Effector memory CD8-positive, alpha-beta T cell (primary cell): ENCODE measurements around the gene SHC3.

Experiments used
- ATAC-seq: fragments of 150-1000 bp; cut with Tn5 transposase; replicated peaks from 2 replicates; pipeline ENCODE4 v1.10.0; 2021; ENCODE audit warnings: mild to moderate bottlenecking, moderate library complexity
- DNase-seq, 3 experiments: peaks; one replicate each; pipeline ENCODE4 v3.0.0; 2021
- H3K27ac Mint-ChIP-seq, 2 donors: one replicate each; pipeline ENCODE4 v1.8.0; 2022; ENCODE audit warnings: mild to moderate bottlenecking in 2 of 2, mixed read lengths in 2 of 2, moderate library complexity in 2 of 2
- H3K27me3 Mint-ChIP-seq, 2 donors: one replicate each; pipeline ENCODE4 v1.8.0; 2022; ENCODE audit warnings: mixed read lengths in 2 of 2
- H3K36me3 Mint-ChIP-seq: one replicate; pipeline ENCODE4 v1.8.0; 2022; ENCODE audit warnings: mild to moderate bottlenecking, moderate library complexity, mixed read lengths; ENCODE audit not compliant: insufficient read depth
- H3K4me1 Mint-ChIP-seq, 2 donors: one replicate each; pipeline ENCODE4 v1.8.0; 2022; ENCODE audit warnings: low read depth in 2 of 2, mixed read lengths in 2 of 2
- H3K4me3 Mint-ChIP-seq, 2 donors: one replicate each; pipeline ENCODE4 v1.8.0; 2022; ENCODE audit warnings: mild to moderate bottlenecking in 2 of 2, mixed read lengths in 2 of 2, moderate library complexity in 2 of 2
- H3K9me3 Mint-ChIP-seq, 2 donors: one replicate each; pipeline ENCODE4 v1.8.0; 2022; ENCODE audit warnings: mixed read lengths in 2 of 2

Gene SHC3

DNA sequence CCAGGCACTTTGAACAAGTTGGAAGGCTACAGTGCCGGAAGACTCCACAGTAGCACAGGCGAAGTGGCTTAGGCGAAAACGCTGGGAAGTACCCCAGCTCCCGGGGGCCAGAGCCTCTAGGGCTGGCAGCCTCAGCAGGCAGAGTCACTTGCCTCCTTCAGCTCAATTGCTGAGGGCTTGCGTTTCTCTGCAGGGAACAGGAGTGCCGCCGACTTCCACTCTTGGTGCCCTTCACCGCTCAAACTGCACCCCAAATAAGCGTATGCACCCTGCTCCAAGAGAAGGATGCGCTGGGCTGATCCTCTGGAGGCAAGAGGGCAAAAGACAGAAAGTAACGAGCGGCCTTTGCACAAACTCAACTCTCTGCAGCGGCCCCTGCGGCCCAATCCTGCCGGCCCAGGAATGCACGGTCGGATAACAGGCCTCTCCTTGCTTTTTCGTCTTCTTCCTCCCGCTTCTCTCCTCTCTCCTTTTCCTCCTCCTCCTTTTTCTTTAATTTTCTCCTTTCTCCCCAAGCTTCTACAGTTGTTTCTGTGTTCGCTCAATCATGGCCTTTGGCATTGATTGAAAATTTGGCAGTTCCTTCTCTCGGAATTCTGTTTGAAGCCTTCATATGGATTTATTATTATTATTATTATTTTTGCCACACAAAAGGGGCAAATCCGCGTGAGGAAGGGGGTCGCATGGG is 188.4 kb downstream of the SHC3 start:
- no peaks in the 10 kb centered on the region for H3K9me3 Mint-ChIP-seq
- H3K27me3 Mint-ChIP-seq = peaks cover 66 to 73% of the 10 kb centered on the region in 2 donors
- H3K4me3 Mint-ChIP-seq = no peak overlapping the region
- H3K4me1 Mint-ChIP-seq = peaks cover 0 to 7% of the 10 kb centered on the region in 2 donors
- H3K36me3 Mint-ChIP-seq = no peaks in the 10 kb centered on the region
- DNase-seq (no peak), ATAC-seq (no peak)
- H3K27ac Mint-ChIP-seq = no peak overlapping the region

DNA sequence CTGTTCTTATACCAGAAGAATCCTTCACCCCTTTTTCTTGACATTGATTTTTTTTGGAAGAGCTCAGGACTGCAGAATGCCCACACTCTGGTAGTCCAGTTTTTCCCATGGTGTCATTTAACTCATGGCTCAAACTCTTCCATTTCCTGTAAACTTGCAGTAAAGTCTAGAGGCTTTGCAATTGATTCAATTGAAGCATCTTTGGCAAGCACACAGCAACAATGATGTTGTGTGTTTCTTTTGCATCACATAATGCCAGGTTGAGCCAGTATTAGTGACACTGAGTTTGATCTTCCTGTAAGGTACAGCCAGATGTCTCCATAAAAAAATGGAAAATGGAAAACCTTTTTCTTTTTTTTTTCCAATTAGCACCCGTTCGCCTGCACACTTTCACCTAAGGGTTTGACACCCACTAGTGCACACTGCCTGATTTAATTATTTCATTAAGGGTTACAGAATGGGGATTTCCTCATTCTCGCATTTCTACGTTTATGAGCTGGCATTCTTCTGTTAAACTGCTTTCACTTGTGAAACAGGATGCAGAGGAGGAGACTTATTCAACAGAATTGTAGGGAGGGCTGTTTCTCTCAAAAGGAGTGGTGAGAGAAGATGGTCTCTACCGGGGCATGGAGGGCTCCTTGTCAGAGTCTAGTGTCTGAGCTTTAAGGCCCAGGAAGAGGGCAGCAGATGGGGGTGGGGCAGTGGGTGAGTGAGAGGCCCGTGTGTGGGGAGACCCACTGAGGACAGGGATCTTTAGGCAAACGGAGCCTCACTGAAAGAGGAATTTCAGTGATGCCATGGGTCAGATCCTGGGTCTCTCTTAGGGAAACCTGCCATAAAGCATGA is 189.6 kb downstream of the SHC3 start:
- peaks cover 61 to 69% of the 10 kb centered on the region in 2 donors for H3K27me3 Mint-ChIP-seq
- peaks cover 0 to 7% of the 10 kb centered on the region in 2 donors for H3K4me1 Mint-ChIP-seq
- DNase-seq = no peak
- no peak overlapping the region for H3K4me3 Mint-ChIP-seq
- ATAC-seq = peak; percentile 31
- no peaks in the 10 kb centered on the region for H3K9me3 Mint-ChIP-seq
- H3K27ac Mint-ChIP-seq = no peak overlapping the region
- H3K36me3 Mint-ChIP-seq = no peaks in the 10 kb centered on the region

DNA sequence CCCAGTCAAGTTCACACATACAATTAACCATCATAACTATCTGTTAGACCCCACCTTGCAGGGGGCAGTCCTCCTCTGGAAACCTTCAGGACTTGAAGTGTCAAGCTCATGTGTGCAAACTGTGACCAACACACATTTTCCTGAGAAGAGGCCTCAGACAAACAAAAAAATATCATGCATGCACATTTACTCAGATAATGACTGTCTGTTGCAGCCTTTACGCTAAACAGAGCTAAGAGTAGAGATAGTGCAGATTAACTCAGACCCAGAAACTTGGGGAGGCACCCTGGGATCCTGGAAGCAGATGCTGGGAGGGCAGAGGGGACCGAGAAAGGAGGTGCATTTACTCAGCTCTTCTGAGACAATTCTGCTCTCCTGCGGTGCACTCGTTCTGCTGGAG is 191.0 kb downstream of the SHC3 start:
- no peaks in the 10 kb centered on the region for H3K9me3 Mint-ChIP-seq
- no peak overlapping the region for H3K27ac Mint-ChIP-seq
- no peak for ATAC-seq
- peaks cover 0 to 7% of the 10 kb centered on the region in 2 donors for H3K4me1 Mint-ChIP-seq
- peaks cover 50 to 58% of the 10 kb centered on the region in 2 donors for H3K27me3 Mint-ChIP-seq
- H3K36me3 Mint-ChIP-seq = no peaks in the 10 kb centered on the region
- DNase-seq = no peak
- H3K4me3 Mint-ChIP-seq = no peak overlapping the region

DNA sequence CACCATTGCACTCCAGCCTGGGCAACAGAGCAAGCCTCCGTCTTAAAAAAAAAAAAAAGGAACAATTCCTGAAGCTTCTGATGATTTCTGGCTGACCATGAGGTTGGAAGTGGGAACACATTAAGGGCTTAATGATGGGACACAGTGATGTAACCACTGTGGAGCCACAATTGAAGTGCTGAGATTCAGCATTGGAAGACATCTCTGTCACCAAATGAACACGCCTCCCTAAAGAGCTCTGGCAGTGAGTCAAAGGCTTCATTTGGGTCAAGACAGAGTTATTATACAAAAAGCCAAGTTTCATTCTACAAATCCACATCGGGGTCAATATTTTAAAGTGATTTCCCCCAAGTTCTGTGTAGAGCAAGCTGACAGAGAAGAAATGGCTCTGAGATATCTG is 191.8 kb downstream of the SHC3 start:
- Mint-ChIP-seq H3K36me3 (no peaks in the 10 kb centered on the region), H3K4me3 (no peak overlapping the region), H3K27me3 (peaks cover 41 to 49% of the 10 kb centered on the region in 2 donors), H3K4me1 (peaks cover 0 to 7% of the 10 kb centered on the region in 2 donors), H3K9me3 (no peaks in the 10 kb centered on the region), H3K27ac (no peak overlapping the region)
- no peak for ATAC-seq
- DNase-seq = no peak

DNA sequence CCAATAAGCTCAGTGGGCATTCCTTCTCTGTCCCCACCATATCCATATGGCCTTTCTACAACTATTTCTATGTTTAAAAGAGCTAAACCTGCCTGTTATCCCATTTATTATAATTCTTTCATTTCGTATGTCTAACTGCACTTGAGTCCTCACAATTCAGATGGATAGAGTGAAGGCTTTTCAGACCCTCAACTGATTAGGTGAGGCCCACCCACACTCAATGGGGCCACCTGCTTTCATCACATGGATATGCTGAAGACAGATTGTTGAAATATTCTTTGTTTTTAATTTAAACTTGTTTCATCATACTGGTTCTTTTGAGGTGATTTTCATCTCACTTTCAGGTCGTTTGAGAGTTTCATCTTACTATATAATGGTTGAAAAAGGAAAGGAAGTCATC is 193.0 kb downstream of the SHC3 start:
- Mint-ChIP-seq H3K27ac (no peak overlapping the region), H3K27me3 (peaks cover 35 to 46% of the 10 kb centered on the region in 2 donors), H3K36me3 (no peaks in the 10 kb centered on the region), H3K4me3 (no peak overlapping the region), H3K4me1 (peaks cover 0 to 7% of the 10 kb centered on the region in 2 donors), H3K9me3 (no peaks in the 10 kb centered on the region)
- ATAC-seq (no peak), DNase-seq (no peak)

DNA sequence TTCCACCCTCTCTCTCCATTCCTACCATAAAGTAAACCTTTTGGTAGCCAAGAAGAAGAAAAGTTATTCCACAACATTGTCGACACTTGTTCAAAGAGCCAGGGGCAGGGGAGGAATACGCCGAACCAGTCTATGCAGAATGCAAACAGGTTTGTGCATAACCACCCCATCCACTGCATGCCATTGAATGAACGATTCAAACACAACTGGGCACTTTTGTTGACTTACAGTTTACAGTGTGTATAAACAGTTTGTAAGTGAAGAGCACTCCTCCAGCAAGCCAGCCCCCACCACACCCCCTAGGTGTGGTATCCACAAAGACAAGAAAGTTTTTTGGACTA is 194.1 kb downstream of the SHC3 start:
- H3K4me3 Mint-ChIP-seq = no peak overlapping the region
- no peak overlapping the region for H3K27ac Mint-ChIP-seq
- no peak for ATAC-seq
- no peaks in the 10 kb centered on the region for H3K9me3 Mint-ChIP-seq
- H3K27me3 Mint-ChIP-seq = peaks cover 24 to 38% of the 10 kb centered on the region in 2 donors
- no peak for DNase-seq
- peaks cover 0 to 5% of the 10 kb centered on the region in 2 donors for H3K4me1 Mint-ChIP-seq
- H3K36me3 Mint-ChIP-seq = no peaks in the 10 kb centered on the region

DNA sequence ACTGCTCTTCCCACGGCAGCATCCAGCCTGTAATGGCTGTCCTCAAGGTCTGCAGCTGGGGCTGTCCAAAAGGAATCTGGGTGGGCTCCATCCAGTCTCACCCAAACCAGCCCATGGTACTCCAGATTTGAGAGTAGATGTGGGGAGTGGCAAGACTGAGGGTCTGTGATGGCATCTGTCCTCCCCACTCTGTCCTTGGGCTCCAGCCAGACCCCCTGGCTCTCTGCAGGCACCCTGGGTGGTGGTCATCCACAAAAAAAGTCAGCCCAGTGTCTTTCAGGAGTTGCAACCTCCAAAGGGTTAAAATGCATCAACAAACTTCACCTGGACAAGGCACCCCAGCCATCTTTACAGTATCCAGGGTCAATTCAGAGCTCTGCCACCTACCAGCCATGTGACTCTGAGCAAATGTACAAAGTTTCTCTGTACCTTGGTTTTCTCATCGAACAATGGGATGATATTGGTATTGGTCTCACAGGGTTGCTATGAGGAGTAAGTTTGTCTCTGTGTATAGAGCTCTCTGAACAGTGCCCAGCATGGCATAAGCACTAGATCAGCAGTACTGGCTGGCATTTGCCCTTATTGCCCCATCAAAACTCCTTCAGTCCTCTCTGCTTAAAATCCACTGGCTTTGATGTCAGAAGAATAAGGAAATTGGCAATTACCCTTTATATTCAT is 194.6 kb downstream of the SHC3 start:
- Mint-ChIP-seq H3K27me3 (peaks cover 19 to 32% of the 10 kb centered on the region in 2 donors), H3K27ac (no peak overlapping the region), H3K9me3 (no peaks in the 10 kb centered on the region), H3K36me3 (no peaks in the 10 kb centered on the region), H3K4me3 (no peak overlapping the region), H3K4me1 (no peaks in the 10 kb centered on the region)
- ATAC-seq (no peak), DNase-seq (no peak)

DNA sequence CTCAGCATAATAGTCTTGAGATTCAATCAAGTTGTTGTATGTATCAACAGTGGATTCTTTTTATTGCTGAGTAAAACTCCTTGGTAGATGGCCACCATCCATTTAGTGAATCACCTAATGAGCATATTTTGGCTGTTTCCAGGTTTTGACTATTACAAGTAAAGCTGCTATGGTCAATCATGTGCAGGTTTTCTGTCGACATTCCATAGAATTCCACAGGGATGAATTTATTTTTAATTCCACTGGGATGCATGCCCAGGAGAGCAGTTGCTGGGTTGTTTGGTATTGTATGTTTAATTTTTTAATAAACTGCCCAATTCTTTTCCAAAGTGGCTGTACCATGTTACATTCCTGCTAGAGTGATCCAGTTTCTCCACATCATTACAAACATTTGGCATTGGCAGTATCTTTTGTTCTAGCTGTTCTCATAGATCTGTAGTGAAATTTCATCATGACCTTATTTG is 197.8 kb downstream of the SHC3 start:
- ATAC-seq = no peak
- no peaks in the 10 kb centered on the region for H3K4me1 Mint-ChIP-seq
- H3K36me3 Mint-ChIP-seq = no peaks in the 10 kb centered on the region
- no peak overlapping the region for H3K4me3 Mint-ChIP-seq
- no peak overlapping the region for H3K27ac Mint-ChIP-seq
- H3K9me3 Mint-ChIP-seq = no peaks in the 10 kb centered on the region
- no peak for DNase-seq
- peaks cover 13 to 24% of the 10 kb centered on the region in 2 donors for H3K27me3 Mint-ChIP-seq

DNA sequence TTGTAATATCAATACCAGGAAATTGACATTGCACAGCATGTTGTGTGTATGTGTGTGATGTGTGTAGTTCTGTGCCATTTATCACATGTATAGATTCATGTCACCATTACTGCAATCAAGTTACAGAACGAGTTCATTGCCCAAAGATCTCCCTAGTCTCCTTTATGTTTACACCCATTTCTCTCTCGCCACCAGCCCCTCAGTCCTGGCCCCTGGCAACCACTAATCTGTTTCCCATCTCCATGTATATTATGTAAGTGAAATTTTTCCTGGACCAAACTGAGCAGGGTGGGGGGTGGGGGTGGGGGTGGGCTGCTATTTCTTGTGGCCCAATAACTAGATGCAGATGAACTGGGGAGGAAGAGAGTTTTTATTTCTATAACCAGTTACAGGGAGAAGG is 198.8 kb downstream of the SHC3 start:
- H3K9me3 Mint-ChIP-seq = no peaks in the 10 kb centered on the region
- H3K4me3 Mint-ChIP-seq = no peak overlapping the region
- no peak overlapping the region for H3K27ac Mint-ChIP-seq
- no peaks in the 10 kb centered on the region for H3K4me1 Mint-ChIP-seq
- ATAC-seq (no peak), DNase-seq (no peak)
- peaks cover 13 to 14% of the 10 kb centered on the region in 2 donors for H3K27me3 Mint-ChIP-seq
- H3K36me3 Mint-ChIP-seq = no peaks in the 10 kb centered on the region

DNA sequence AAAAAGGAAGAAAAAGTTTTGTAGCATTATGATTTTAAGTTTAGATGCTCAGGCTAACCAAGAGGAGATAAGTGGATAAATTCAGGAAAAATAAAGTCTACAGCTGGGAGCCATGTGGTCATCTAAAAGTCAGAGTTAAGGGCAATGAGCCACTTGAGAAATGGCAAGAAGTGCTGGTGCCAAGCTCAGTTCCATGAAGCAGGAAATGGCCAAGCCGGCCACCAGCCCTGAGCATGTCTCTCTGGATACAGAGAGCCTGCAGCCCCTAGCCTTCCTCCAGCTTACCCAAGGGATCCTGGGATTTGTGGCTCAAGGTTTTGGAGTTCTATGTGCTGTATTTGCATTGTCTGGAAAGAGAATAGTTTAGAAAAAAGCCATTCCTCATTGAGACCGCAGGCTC is 199.6 kb downstream of the SHC3 start:
- H3K4me3 Mint-ChIP-seq = no peak overlapping the region
- no peaks in the 10 kb centered on the region for H3K4me1 Mint-ChIP-seq
- ATAC-seq (no peak), DNase-seq (no peak)
- H3K27ac Mint-ChIP-seq = no peak overlapping the region
- H3K27me3 Mint-ChIP-seq = peaks cover 8 to 13% of the 10 kb centered on the region in 2 donors
- no peaks in the 10 kb centered on the region for H3K9me3 Mint-ChIP-seq
- H3K36me3 Mint-ChIP-seq = no peaks in the 10 kb centered on the region

DNA sequence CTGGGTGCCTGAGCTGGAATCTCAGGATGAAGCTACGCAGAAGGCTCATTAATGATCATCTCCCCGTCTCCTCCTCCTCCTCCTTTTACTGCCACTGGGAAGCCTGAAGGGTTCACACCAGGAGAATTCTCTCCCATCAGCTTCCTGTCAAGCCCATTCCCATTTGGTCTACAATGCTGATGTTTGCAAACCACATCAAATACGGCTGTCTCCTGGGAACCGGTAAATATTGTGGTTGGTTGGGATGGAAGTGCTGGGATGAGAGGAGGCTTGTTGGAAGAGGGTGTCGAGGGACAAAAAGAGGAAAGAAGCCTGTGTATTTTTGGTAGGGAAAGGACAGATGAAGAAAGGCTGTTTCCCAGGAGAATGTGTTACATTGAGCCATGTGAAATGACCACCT is 200.6 kb downstream of the SHC3 start:
- no peak overlapping the region for H3K27ac Mint-ChIP-seq
- H3K9me3 Mint-ChIP-seq = no peaks in the 10 kb centered on the region
- peaks cover 8 to 13% of the 10 kb centered on the region in 2 donors for H3K27me3 Mint-ChIP-seq
- H3K4me1 Mint-ChIP-seq = no peaks in the 10 kb centered on the region
- no peaks in the 10 kb centered on the region for H3K36me3 Mint-ChIP-seq
- DNase-seq (no peak), ATAC-seq (no peak)
- no peak overlapping the region for H3K4me3 Mint-ChIP-seq

DNA sequence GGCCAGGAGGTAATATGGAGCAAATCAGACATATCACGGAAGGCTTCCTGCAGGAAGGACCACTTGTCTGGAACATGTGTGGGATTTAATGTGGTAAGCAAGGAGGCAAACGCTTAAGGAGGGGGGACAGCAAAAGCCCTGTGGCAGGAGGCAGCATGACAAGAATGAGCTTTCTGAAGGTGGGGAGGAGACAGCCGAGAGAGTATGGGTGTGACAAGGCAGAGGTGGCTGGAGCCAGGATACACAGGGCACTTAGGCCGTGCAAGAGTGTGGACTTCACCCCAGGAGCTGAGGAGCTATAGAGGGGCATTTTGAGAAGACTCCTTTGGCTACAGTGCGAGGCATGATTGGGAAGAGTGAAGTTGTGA is 201.7 kb downstream of the SHC3 start:
- DNase-seq (no peak), ATAC-seq (no peak)
- Mint-ChIP-seq H3K4me3 (no peak overlapping the region), H3K27me3 (peaks cover 8 to 13% of the 10 kb centered on the region in 2 donors), H3K36me3 (no peaks in the 10 kb centered on the region), H3K4me1 (no peaks in the 10 kb centered on the region), H3K9me3 (no peaks in the 10 kb centered on the region), H3K27ac (no peak overlapping the region)

DNA sequence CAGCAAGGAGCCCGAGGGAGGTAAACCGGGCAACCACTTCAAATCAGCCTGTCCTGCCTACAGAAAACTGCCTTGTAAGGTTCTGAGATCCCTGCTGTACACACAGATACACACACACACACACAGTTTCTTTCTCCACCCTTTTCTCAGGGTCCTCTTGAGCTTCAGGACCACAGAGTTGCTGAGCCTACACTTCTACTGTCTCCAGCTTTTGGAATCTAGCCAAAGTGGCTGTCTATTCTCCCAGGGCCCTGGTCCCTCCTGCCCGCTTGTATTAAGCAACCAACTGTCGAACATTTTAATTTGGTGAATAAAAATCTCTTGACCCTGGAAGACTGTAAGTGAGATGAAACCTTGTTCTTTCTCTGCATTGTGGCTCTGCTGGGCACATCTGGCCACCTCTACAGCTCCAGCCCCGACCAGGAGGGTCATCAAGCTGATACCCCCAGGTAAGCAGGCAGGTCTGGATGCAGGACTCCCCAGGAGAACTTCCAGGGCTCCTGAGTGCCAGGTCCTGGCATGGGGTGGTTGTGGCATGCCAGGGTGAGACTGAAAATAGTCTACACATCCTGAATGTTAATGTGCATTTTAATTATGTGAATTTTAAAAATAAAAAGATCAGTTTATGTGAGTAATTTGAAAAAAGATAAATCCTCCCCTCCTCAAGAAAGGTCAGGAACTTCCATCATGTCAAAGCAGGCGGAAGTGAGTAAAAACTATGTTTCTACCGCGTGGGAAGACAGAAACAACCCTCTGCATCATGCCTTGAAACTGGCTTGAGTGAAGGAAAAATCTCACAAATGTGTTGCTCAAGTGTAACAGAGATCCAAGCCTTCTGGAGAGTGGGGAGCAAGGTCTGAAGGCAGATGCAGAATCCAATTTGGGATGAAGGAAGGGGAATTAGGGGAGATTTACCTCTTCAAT is 202.4 kb downstream of the SHC3 start:
- Mint-ChIP-seq H3K4me1 (no peaks in the 10 kb centered on the region), H3K27me3 (peaks cover 8 to 13% of the 10 kb centered on the region in 2 donors), H3K36me3 (no peaks in the 10 kb centered on the region), H3K4me3 (no peak overlapping the region), H3K9me3 (no peaks in the 10 kb centered on the region), H3K27ac (no peak overlapping the region)
- ATAC-seq (no peak), DNase-seq (no peak)
